PC-9 (cell line): ENCODE measurements around the gene DNAJC21.

Experiments used
- EZH2 ChIP-seq: fragments of 200-600 bp; sonication (generic); IDR thresholded peaks from 2 replicates; pipeline ENCODE4 v1.8.0; 2017; ENCODE audit warnings: antibody characterized with exemption, low read depth
- TF ChIP-seq, protein P1 (sequence below): fragments of 200-600 bp; sonication (generic); conservative IDR thresholded peaks from 2 replicates; pipeline ENCODE4 v1.6.1; 2017; ENCODE audit warnings: mixed run types, antibody characterized with exemption, mild to moderate bottlenecking, moderate library complexity

DNA sequence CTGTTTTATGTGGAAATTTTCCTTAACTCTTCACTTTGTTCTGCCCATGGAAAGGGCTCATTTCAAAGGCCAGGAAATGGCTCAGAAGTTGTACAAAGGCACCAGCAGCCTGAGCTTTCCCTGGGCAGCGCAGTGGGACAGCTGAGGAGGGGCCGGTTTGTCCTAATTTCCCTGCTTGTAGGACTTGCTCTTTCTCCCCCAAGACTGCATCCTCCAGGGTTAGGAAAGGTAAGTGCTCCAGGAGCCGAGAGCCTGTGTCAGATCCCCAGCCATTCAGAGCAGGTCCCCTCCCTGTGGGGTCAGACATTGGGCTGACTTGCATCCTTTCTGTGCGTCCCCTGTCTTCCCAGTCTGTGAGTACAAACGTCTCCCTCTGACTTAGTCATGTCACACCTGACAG, 74.8 kb downstream of the DNAJC21 start:
- TF ChIP-seq, protein P1, sequence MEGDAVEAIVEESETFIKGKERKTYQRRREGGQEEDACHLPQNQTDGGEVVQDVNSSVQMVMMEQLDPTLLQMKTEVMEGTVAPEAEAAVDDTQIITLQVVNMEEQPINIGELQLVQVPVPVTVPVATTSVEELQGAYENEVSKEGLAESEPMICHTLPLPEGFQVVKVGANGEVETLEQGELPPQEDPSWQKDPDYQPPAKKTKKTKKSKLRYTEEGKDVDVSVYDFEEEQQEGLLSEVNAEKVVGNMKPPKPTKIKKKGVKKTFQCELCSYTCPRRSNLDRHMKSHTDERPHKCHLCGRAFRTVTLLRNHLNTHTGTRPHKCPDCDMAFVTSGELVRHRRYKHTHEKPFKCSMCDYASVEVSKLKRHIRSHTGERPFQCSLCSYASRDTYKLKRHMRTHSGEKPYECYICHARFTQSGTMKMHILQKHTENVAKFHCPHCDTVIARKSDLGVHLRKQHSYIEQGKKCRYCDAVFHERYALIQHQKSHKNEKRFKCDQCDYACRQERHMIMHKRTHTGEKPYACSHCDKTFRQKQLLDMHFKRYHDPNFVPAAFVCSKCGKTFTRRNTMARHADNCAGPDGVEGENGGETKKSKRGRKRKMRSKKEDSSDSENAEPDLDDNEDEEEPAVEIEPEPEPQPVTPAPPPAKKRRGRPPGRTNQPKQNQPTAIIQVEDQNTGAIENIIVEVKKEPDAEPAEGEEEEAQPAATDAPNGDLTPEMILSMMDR: no peak
- no peak for TF ChIP-seq EZH2
